IMR-90 (cell line): Measurements from ENCODE around the gene ELAVL1. TPM values are rescaled to one million over a fixed set of nuclear protein-coding genes. Genes with fewer than 3 reads are reported as not detected.

Experiments used
- ATAC-seq: fragments of 200-7000 bp; cut with Tn5 transposase; 2 replicates; pipeline ENCODE4 v1.9.1; 2020; ENCODE audit warnings: low read depth, mild to moderate bottlenecking, moderate library complexity
- BruUV-seq: library from RNA; stranded (reverse); fragments of 400-500 nt; replicated peaks from 2 replicates; lab custom pipeline; 2021; lab: Mats Ljungman, UMichigan
- CTCF ChIA-PET: fragments of 300-600 bp; formaldehyde crosslinking; extraction: SDS; loops from one replicate; lab custom pipeline; 2021; ENCODE audit warnings: antibody characterized with exemption; lab: Yijun Ruan, JAX
- POLR2A ChIA-PET: fragments of 300-600 bp; sonication (Branson Sonifier 250); formaldehyde crosslinking; loops from one replicate; lab custom pipeline; 2022; ENCODE audit warnings: antibody characterized with exemption; ENCODE audit not compliant: unreplicated experiment; lab: Charles Lee
- DNase-seq: peaks from one replicate; pipeline ENCODE4 v3.0.0; 2013
- H2AFZ ChIP-seq: replicated peaks from 2 replicates; pipeline ENCODE3; 2013; ENCODE audit warnings: low read length, mild to moderate bottlenecking; ENCODE audit not compliant: poor library complexity
- H2AK5ac ChIP-seq: 2 replicates; pipeline ENCODE4 v1.6.1; 2013; ENCODE audit warnings: low read depth, low read length, inconsistent platforms
- H2AK9ac ChIP-seq: replicated peaks from 2 replicates; pipeline ENCODE3; 2013; ENCODE audit warnings: mild to moderate bottlenecking, low read depth, low read length, moderate library complexity; ENCODE audit not compliant: poor library complexity
- H2BK120ac ChIP-seq: 2 replicates; pipeline ENCODE4 v1.6.1; 2013; ENCODE audit warnings: low read depth, low read length, inconsistent platforms
- H2BK15ac ChIP-seq: 3 replicates; pipeline ENCODE4 v1.6.1; 2013; ENCODE audit warnings: low read depth, low read length, inconsistent platforms
- H2BK20ac ChIP-seq: 2 replicates; pipeline ENCODE4 v1.6.1; 2013; ENCODE audit warnings: low read depth, mild to moderate bottlenecking, inconsistent platforms, low read length, moderate library complexity
- H2BK5ac ChIP-seq: 2 replicates; pipeline ENCODE4 v1.6.1; 2013; ENCODE audit warnings: mild to moderate bottlenecking, low read depth, low read length, inconsistent platforms; ENCODE audit not compliant: poor library complexity, severe bottlenecking
- H3K14ac ChIP-seq: replicated peaks from 2 replicates; pipeline ENCODE4 v1.6.1; 2013; ENCODE audit warnings: low read depth, low read length, inconsistent platforms
- H3K18ac ChIP-seq: 2 replicates; pipeline ENCODE4 v1.6.1; 2013; ENCODE audit warnings: low read depth, low read length, control low read depth
- H3K23ac ChIP-seq: 2 replicates; pipeline ENCODE4 v1.6.1; 2013; ENCODE audit warnings: low read depth, low read length, inconsistent platforms
- H3K27ac ChIP-seq: 2 replicates; pipeline ENCODE4 v1.5.1; 2013; ENCODE audit warnings: mild to moderate bottlenecking, control low read depth, low read length; ENCODE audit not compliant: insufficient read depth
- H3K27me3 ChIP-seq: 2 replicates; pipeline ENCODE4 v1.6.1; 2013; ENCODE audit warnings: low read length; ENCODE audit not compliant: control insufficient read depth, insufficient read depth
- H3K36me3 ChIP-seq: 2 replicates; pipeline ENCODE4 v1.6.1; 2013; ENCODE audit warnings: low read length, mixed read lengths; ENCODE audit not compliant: control insufficient read depth, insufficient read depth
- H3K4ac ChIP-seq: 2 replicates; pipeline ENCODE4 v1.6.1; 2013; ENCODE audit warnings: low read depth, low read length, inconsistent platforms
- H3K4me1 ChIP-seq: 2 replicates; pipeline ENCODE4 v1.6.1; 2013; ENCODE audit warnings: low read length, mixed read lengths; ENCODE audit not compliant: control insufficient read depth, insufficient read depth
- H3K4me2 ChIP-seq: 2 replicates; pipeline ENCODE4 v1.6.1; 2013; ENCODE audit warnings: low read depth, mild to moderate bottlenecking, control low read depth, low read length, moderate library complexity
- H3K4me3 ChIP-seq: 2 replicates; pipeline ENCODE4 v1.5.1; 2013; ENCODE audit warnings: low read depth, mild to moderate bottlenecking, control low read depth, low read length, moderate library complexity; ENCODE audit not compliant: insufficient read depth
- H3K56ac ChIP-seq: 2 replicates; pipeline ENCODE4 v1.6.1; 2013; ENCODE audit warnings: low read length, inconsistent platforms; ENCODE audit not compliant: insufficient read depth; ENCODE audit errors: extremely low read depth
- H3K79me1 ChIP-seq, 2 experiments: 2 replicates each; pipeline ENCODE4 v1.6.1; 2013; ENCODE audit warnings: low read length in 2 of 2, inconsistent platforms in 1 of 2, low read depth in 1 of 2
- H3K9ac ChIP-seq: 2 replicates; pipeline ENCODE4 v1.6.1; 2013; ENCODE audit warnings: low read depth, low read length, control low read depth
- H3K9me1 ChIP-seq: 2 replicates; pipeline ENCODE4 v1.6.1; 2013; ENCODE audit warnings: low read length, inconsistent platforms; ENCODE audit not compliant: insufficient read depth
- H3K9me3 ChIP-seq: 2 replicates; pipeline ENCODE4 v1.6.1; 2013; ENCODE audit warnings: low read length; ENCODE audit not compliant: control insufficient read depth, insufficient read depth
- H4K20me1 ChIP-seq: 2 replicates; pipeline ENCODE4 v1.6.1; 2013; ENCODE audit warnings: low read length, inconsistent platforms; ENCODE audit not compliant: insufficient read depth
- H4K5ac ChIP-seq: 2 replicates; pipeline ENCODE4 v1.6.1; 2013; ENCODE audit warnings: mild to moderate bottlenecking, low read depth, low read length, control low read depth
- H4K8ac ChIP-seq, 2 experiments: 2 replicates each; pipeline ENCODE4 v1.6.1; 2013; ENCODE audit warnings: low read depth in 2 of 2, low read length in 2 of 2, control low read depth in 1 of 2, inconsistent platforms in 1 of 2
- H4K91ac ChIP-seq: 2 replicates; pipeline ENCODE4 v1.6.1; 2013; ENCODE audit warnings: low read depth, low read length, inconsistent platforms; ENCODE audit not compliant: insufficient read depth
- BHLHE40 ChIP-seq: fragments of 150-350 bp; IDR thresholded peaks from 2 replicates; pipeline ENCODE4 v1.6.1; 2016; ENCODE audit warnings: mild to moderate bottlenecking, low read depth, low read length
- CEBPB ChIP-seq: IDR thresholded peaks from 2 replicates; pipeline ENCODE4 v1.6.1; 2012; ENCODE audit warnings: low read depth, low read length, improper control_type of control experiment
- CHD1 ChIP-seq: IDR thresholded peaks from 2 replicates; pipeline ENCODE4 v1.6.1; 2012; ENCODE audit warnings: low read depth, low read length, improper control_type of control experiment
- CTCF ChIP-seq: conservative IDR thresholded peaks from 2 replicates; pipeline ENCODE4 v1.5.1; 2012; ENCODE audit warnings: mild to moderate bottlenecking, low read depth, low read length, improper control_type of control experiment
- ELK1 ChIP-seq: fragments of 150-350 bp; IDR thresholded peaks from 2 replicates; pipeline ENCODE4 v1.6.1; 2016; ENCODE audit warnings: low read depth, mild to moderate bottlenecking, low read length, moderate library complexity, borderline replicate concordance
- FOS ChIP-seq: fragments of 150-350 bp; IDR thresholded peaks from 2 replicates; pipeline ENCODE4 v1.6.1; 2016; ENCODE audit warnings: low read depth, low read length
- MAFK ChIP-seq: IDR thresholded peaks from 2 replicates; pipeline ENCODE4 v1.6.1; 2012; ENCODE audit warnings: low read depth, low read length, improper control_type of control experiment
- MAZ ChIP-seq: IDR thresholded peaks from 2 replicates; pipeline ENCODE4 v1.6.1; 2012; ENCODE audit warnings: low read depth, mild to moderate bottlenecking, low read length, improper control_type of control experiment, moderate library complexity, borderline replicate concordance
- NFE2L2 ChIP-seq: fragments of 150-350 bp; IDR thresholded peaks from 2 replicates; pipeline ENCODE4 v1.6.1; 2016; ENCODE audit warnings: low read depth, mild to moderate bottlenecking, low read length
- POLR2A ChIP-seq: IDR thresholded peaks from 2 replicates; pipeline ENCODE4 v1.6.1; 2012; ENCODE audit warnings: mild to moderate bottlenecking, low read depth, low read length
- RAD21 ChIP-seq: IDR thresholded peaks from 2 replicates; pipeline ENCODE4 v1.6.1; 2012; ENCODE audit warnings: low read length, improper control_type of control experiment
- RCOR1 ChIP-seq: IDR thresholded peaks from 2 replicates; pipeline ENCODE4 v1.6.1; 2012; ENCODE audit warnings: mild to moderate bottlenecking, low read length, improper control_type of control experiment; ENCODE audit not compliant: insufficient replicate concordance
- USF2 ChIP-seq: fragments of 150-350 bp; IDR thresholded peaks from 2 replicates; pipeline ENCODE4 v1.6.1; 2017; ENCODE audit warnings: mild to moderate bottlenecking, antibody characterized with exemption, low read length, low read depth
- WGBS, 2 experiments: methylation state at CpG; one replicate each; pipeline versions ENCODE4 v1.1.5 to v1.1.7; 2013; ENCODE audit warnings: missing lambda C conversion rate in 2 of 2; ENCODE audit not compliant: insufficient read length in 1 of 2; ENCODE audit errors: extremely low coverage in 2 of 2; 5-methylcytosine and 5-hydroxymethylcytosine counted together
- dilution Hi-C: fragments of 300-500 bp; cut with HindIII; formaldehyde crosslinking; loops from one replicate; pipeline ENCODE4 v1.14.3; 2018; ENCODE audit warnings: low sequenced_read_pairs; ENCODE audit not compliant: unreplicated experiment
- in situ Hi-C: fragments of 300-500 bp; cut with MboI; formaldehyde crosslinking; loops from 3 replicates; pipeline ENCODE4 v1.14.3; 2019; ENCODE audit warnings: low sequenced_read_pairs, inconsistent platforms, mixed read lengths
- intact Hi-C: fragments of 100-400 bp; cut with micrococcal nuclease; formaldehyde crosslinking; loops from 2 replicates; pipeline ENCODE4 v1.10.0; 2022
- polyA plus RNA-seq, 3 experiments: library from polyadenylated mRNA; depleted of rRNA; stranded (reverse); fragments of >200 nt; gene quantifications; 2 replicates each; pipeline ENCODE4 v1.2.3, GENCODE V29; 2012; ENCODE audit warnings: low replicate concordance in 1 of 3
- total RNA-seq: library from RNA; depleted of rRNA; stranded (reverse); fragments of >200 nt; gene quantifications from 2 replicates; pipeline ENCODE4 v1.2.3, GENCODE V29; 2012

ELAVL1 gene
- total and polyA plus RNA-seq, 2 of the 4 experiments (the other 2 are of a cell fraction): 55.6 to 59.0 TPM

- no peak for TF ChIP-seq USF2
- TF ChIP-seq MAFK: no peak
- TF ChIP-seq CEBPB: no peak
- no peak for TF ChIP-seq NFE2L2
Measured at GRCh38 chr19:7997809-7998480, 7.5 kb downstream of the ELAVL1 start (continued).

- DNase-seq: no peak
- Histone ChIP-seq H3K56ac (no peak overlapping the region), H2AK9ac (no peak overlapping the region), H2AFZ (no peak overlapping the region), H3K9me1 (peaks cover 9% of the 10 kb centered on the region), H3K14ac (no peak overlapping the region), H3K36me3 (peaks cover 6% of the 10 kb centered on the region; the same call in 1 of the 2 replicates), H3K9ac (no peak overlapping the region), H3K9me3 (no peaks in the 10 kb centered on the region), H3K79me1 (peaks cover 34 to 82% of the 10 kb centered on the region in 2 experiments), H3K4ac (no peak overlapping the region), H3K27me3 (no peaks in the 10 kb centered on the region), H3K27ac (no peak overlapping the region), H3K4me3 (no peak overlapping the region), H3K4me2 (no peak overlapping the region), H2AK5ac (no peak overlapping the region), H4K5ac (no peak overlapping the region), H2BK5ac (no peak overlapping the region), H3K23ac (no peak overlapping the region), H2BK15ac (no peak overlapping the region), H3K18ac (no peak overlapping the region), H4K91ac (no peak overlapping the region), H2BK120ac (no peak overlapping the region), H2BK20ac (no peak overlapping the region), H4K8ac (no peak overlapping the region), H4K20me1 (peaks cover 98% of the 10 kb centered on the region), H3K4me1 (peaks cover 4% of the 10 kb centered on the region)
- CTCF ChIA-PET: no interaction called here
- no peak for ATAC-seq
- in situ Hi-C loops: no loop called here
- no TSS peak for BruUV-seq
- dilution Hi-C loops: no loop called here
- WGBS, 2 experiments: no CpG with 5 or more reads among the region's 3 CpGs
- intact Hi-C loops: no loop called here
- POLR2A ChIA-PET: no interaction called here
- TF ChIP-seq FOS: no peak
- TF ChIP-seq RAD21: no peak
- TF ChIP-seq MAFK: no peak
- TF ChIP-seq BHLHE40: no peak
- no peak for TF ChIP-seq ELK1
- no peak for TF ChIP-seq POLR2A
- no peak for TF ChIP-seq CHD1
- no peak for TF ChIP-seq RCOR1
- TF ChIP-seq CTCF: no peak
- no peak for TF ChIP-seq CEBPB
- TF ChIP-seq MAZ: no peak
Measured at GRCh38 chr19:7996883-7997282, 8.6 kb downstream of the ELAVL1 start.
